ENCODE results near the gene MASP2. TPM values are rescaled to one million over a fixed set of nuclear protein-coding genes. Genes with fewer than 3 reads are reported as not detected.

The MASP2 gene
- total and polyA plus RNA-seq, 4 donors = 0.05 TPM; not detected in 3

GRCh38 chr1:11031624-11032262 is 15.3 kb downstream of the MASP2 start:
- Histone ChIP-seq H3K4me3 (ENCODE audit: low read length in 2 of 2) (no peak overlapping the region), H3K27ac (ENCODE audit: low read depth in 1 of 2, low read length in 2 of 2) (no peak overlapping the region), H3K4me1 (ENCODE audit: control insufficient read depth in 1 of 2, insufficient read depth in 2 of 2, low read length in 2 of 2) (no peaks in the 10 kb centered on the region), H3K27me3 (ENCODE audit: control insufficient read depth in 1 of 2, insufficient read depth in 2 of 2, low read length in 1 of 2) (no peaks in the 10 kb centered on the region), H3K36me3 (ENCODE audit: control insufficient read depth in 1 of 2, insufficient read depth in 2 of 2, low read length in 1 of 2) (peaks cover 0 to 4% of the 10 kb centered on the region in 2 donors), H3K9me3 (ENCODE audit: control insufficient read depth, low read length) (no peaks in the 10 kb centered on the region)
- DNase-seq (no peak), ATAC-seq (ENCODE audit: low FRiP score) (no peak)
- intact Hi-C loops (cut with DNase I) = no loop called here
- whole genome bisulfite sequencing, 2 donors = 89% methylated on average over 10 of the region's 10 CpGs

GRCh38 chr1:11030865-11031264 is 16.2 kb downstream of the MASP2 start:
- Histone ChIP-seq H3K4me1 (ENCODE audit: control insufficient read depth in 1 of 2, insufficient read depth in 2 of 2, low read length in 2 of 2) (no peaks in the 10 kb centered on the region), H3K27ac (ENCODE audit: low read depth in 1 of 2, low read length in 2 of 2) (no peak overlapping the region), H3K9me3 (ENCODE audit: control insufficient read depth, low read length) (no peaks in the 10 kb centered on the region), H3K4me3 (ENCODE audit: low read length in 2 of 2) (no peak overlapping the region), H3K27me3 (ENCODE audit: control insufficient read depth in 1 of 2, insufficient read depth in 2 of 2, low read length in 1 of 2) (no peaks in the 10 kb centered on the region), H3K36me3 (ENCODE audit: control insufficient read depth in 1 of 2, insufficient read depth in 2 of 2, low read length in 1 of 2) (peaks cover 0 to 4% of the 10 kb centered on the region in 2 donors)
- intact Hi-C loops (cut with DNase I) = no loop called here
- no peak for DNase-seq
- 75 to 84% methylated on average over 9 of the region's 9 CpGs for WGBS, 2 donors
- ATAC-seq (ENCODE audit: low FRiP score) = no peak

- intact Hi-C loops (cut with DNase I) = no loop called here
- H3K27ac ChIP-seq (ENCODE audit: low read depth in 1 of 2, low read length in 2 of 2) = no peak overlapping the region
- no peak overlapping the region for H3K4me3 ChIP-seq (ENCODE audit: low read length in 2 of 2)
- 95 to 97% methylated on average over 3 of the region's 3 CpGs for WGBS, 2 donors
- H3K9me3 ChIP-seq (ENCODE audit: control insufficient read depth, low read length) = no peaks in the 10 kb centered on the region
- DNase-seq (no peak), ATAC-seq (ENCODE audit: low FRiP score) (no peak)
- H3K4me1 ChIP-seq (ENCODE audit: control insufficient read depth in 1 of 2, insufficient read depth in 2 of 2, low read length in 2 of 2) = no peaks in the 10 kb centered on the region
- H3K36me3 ChIP-seq (ENCODE audit: control insufficient read depth in 1 of 2, insufficient read depth in 2 of 2, low read length in 1 of 2) = peaks cover 0 to 7% of the 10 kb centered on the region in 2 donors
- H3K27me3 ChIP-seq (ENCODE audit: control insufficient read depth in 1 of 2, insufficient read depth in 2 of 2, low read length in 1 of 2) = no peaks in the 10 kb centered on the region
These were observed 19.0 kb downstream of the MASP2 start for GRCh38 chr1:11028018-11028417.

- Histone ChIP-seq H3K36me3 (ENCODE audit: control insufficient read depth in 1 of 2, insufficient read depth in 2 of 2, low read length in 1 of 2) (peaks cover 0 to 7% of the 10 kb centered on the region in 2 donors), H3K9me3 (ENCODE audit: control insufficient read depth, low read length) (no peaks in the 10 kb centered on the region), H3K4me3 (ENCODE audit: low read length in 2 of 2) (no peak overlapping the region), H3K27me3 (ENCODE audit: control insufficient read depth in 1 of 2, insufficient read depth in 2 of 2, low read length in 1 of 2) (no peaks in the 10 kb centered on the region), H3K4me1 (ENCODE audit: control insufficient read depth in 1 of 2, insufficient read depth in 2 of 2, low read length in 2 of 2) (no peaks in the 10 kb centered on the region), H3K27ac (ENCODE audit: low read depth in 1 of 2, low read length in 2 of 2) (no peak overlapping the region)
- intact Hi-C loops (cut with DNase I) = no loop called here
- ATAC-seq (ENCODE audit: low FRiP score) = no peak
- WGBS, 2 donors = 74 to 75% methylated on average over 6 of the region's 6 CpGs
- DNase-seq = no peak
These were observed 19.7 kb downstream of the MASP2 start for GRCh38 chr1:11027316-11027715.

GRCh38 chr1:11026903-11027302 is 20.1 kb downstream of the MASP2 start:
- Histone ChIP-seq H3K36me3 (ENCODE audit: control insufficient read depth in 1 of 2, insufficient read depth in 2 of 2, low read length in 1 of 2) (peaks cover 0 to 10% of the 10 kb centered on the region in 2 donors), H3K9me3 (ENCODE audit: control insufficient read depth, low read length) (no peaks in the 10 kb centered on the region), H3K4me1 (ENCODE audit: control insufficient read depth in 1 of 2, insufficient read depth in 2 of 2, low read length in 2 of 2) (no peaks in the 10 kb centered on the region), H3K4me3 (ENCODE audit: low read length in 2 of 2) (no peak overlapping the region), H3K27me3 (ENCODE audit: control insufficient read depth in 1 of 2, insufficient read depth in 2 of 2, low read length in 1 of 2) (no peaks in the 10 kb centered on the region), H3K27ac (ENCODE audit: low read depth in 1 of 2, low read length in 2 of 2) (no peak overlapping the region)
- ATAC-seq (ENCODE audit: low FRiP score) = no peak
- WGBS, 2 donors = 88 to 92% methylated on average over 5 of the region's 5 CpGs
- no peak for DNase-seq
- intact Hi-C loops (cut with DNase I) = no loop called here

- ATAC-seq (ENCODE audit: low FRiP score) = no peak
- WGBS, 2 donors = 50 to 59% methylated on average over 1 of the region's 1 CpG
- no peak for DNase-seq
- Histone ChIP-seq H3K36me3 (ENCODE audit: control insufficient read depth in 1 of 2, insufficient read depth in 2 of 2, low read length in 1 of 2) (peaks cover 0 to 12% of the 10 kb centered on the region in 2 donors), H3K27me3 (ENCODE audit: control insufficient read depth in 1 of 2, insufficient read depth in 2 of 2, low read length in 1 of 2) (no peaks in the 10 kb centered on the region), H3K27ac (ENCODE audit: low read depth in 1 of 2, low read length in 2 of 2) (no peak overlapping the region), H3K4me1 (ENCODE audit: control insufficient read depth in 1 of 2, insufficient read depth in 2 of 2, low read length in 2 of 2) (no peaks in the 10 kb centered on the region), H3K9me3 (ENCODE audit: control insufficient read depth, low read length) (no peaks in the 10 kb centered on the region), H3K4me3 (ENCODE audit: low read length in 2 of 2) (no peak overlapping the region)
- intact Hi-C loops (cut with DNase I) = no loop called here
These were observed 21.0 kb downstream of the MASP2 start for GRCh38 chr1:11026052-11026451.

GRCh38 chr1:11025618-11026017 is 21.4 kb downstream of the MASP2 start:
- Histone ChIP-seq H3K9me3 (ENCODE audit: control insufficient read depth, low read length) (no peaks in the 10 kb centered on the region), H3K27ac (ENCODE audit: low read depth in 1 of 2, low read length in 2 of 2) (no peak overlapping the region), H3K4me1 (ENCODE audit: control insufficient read depth in 1 of 2, insufficient read depth in 2 of 2, low read length in 2 of 2) (no peaks in the 10 kb centered on the region), H3K27me3 (ENCODE audit: control insufficient read depth in 1 of 2, insufficient read depth in 2 of 2, low read length in 1 of 2) (no peaks in the 10 kb centered on the region), H3K36me3 (ENCODE audit: control insufficient read depth in 1 of 2, insufficient read depth in 2 of 2, low read length in 1 of 2) (peaks cover 0 to 12% of the 10 kb centered on the region in 2 donors), H3K4me3 (ENCODE audit: low read length in 2 of 2) (no peak overlapping the region)
- ATAC-seq (ENCODE audit: low FRiP score) (no peak), DNase-seq (no peak)
- intact Hi-C loops (cut with DNase I) = no loop called here
- WGBS, 2 donors = 73 to 82% methylated on average over 1 of the region's 1 CpG

- ATAC-seq (ENCODE audit: low FRiP score) (no peak), DNase-seq (no peak)
- intact Hi-C loops (cut with DNase I) = no loop called here
- Histone ChIP-seq H3K9me3 (ENCODE audit: control insufficient read depth, low read length) (no peaks in the 10 kb centered on the region), H3K4me1 (ENCODE audit: control insufficient read depth in 1 of 2, insufficient read depth in 2 of 2, low read length in 2 of 2) (no peaks in the 10 kb centered on the region), H3K27ac (ENCODE audit: low read depth in 1 of 2, low read length in 2 of 2) (no peak overlapping the region), H3K27me3 (ENCODE audit: control insufficient read depth in 1 of 2, insufficient read depth in 2 of 2, low read length in 1 of 2) (no peaks in the 10 kb centered on the region), H3K36me3 (ENCODE audit: control insufficient read depth in 1 of 2, insufficient read depth in 2 of 2, low read length in 1 of 2) (peaks cover 0 to 11% of the 10 kb centered on the region in 2 donors), H3K4me3 (ENCODE audit: low read length in 2 of 2) (no peak overlapping the region)
- WGBS, 2 donors = 77 to 80% methylated on average over 2 of the region's 2 CpGs
These were observed 22.2 kb downstream of the MASP2 start for GRCh38 chr1:11024874-11025203.

GRCh38 chr1:11024154-11024873 is 22.7 kb downstream of the MASP2 start:
- H3K27me3 ChIP-seq (ENCODE audit: control insufficient read depth in 1 of 2, insufficient read depth in 2 of 2, low read length in 1 of 2) = no peaks in the 10 kb centered on the region
- no peak overlapping the region for H3K4me3 ChIP-seq (ENCODE audit: low read length in 2 of 2)
- H3K9me3 ChIP-seq (ENCODE audit: control insufficient read depth, low read length) = no peaks in the 10 kb centered on the region
- 86 to 89% methylated on average over 3 of the region's 3 CpGs for WGBS, 2 donors
- peaks cover 0 to 10% of the 10 kb centered on the region in 2 donors for H3K36me3 ChIP-seq (ENCODE audit: control insufficient read depth in 1 of 2, insufficient read depth in 2 of 2, low read length in 1 of 2)
- H3K4me1 ChIP-seq (ENCODE audit: control insufficient read depth in 1 of 2, insufficient read depth in 2 of 2, low read length in 2 of 2) = no peaks in the 10 kb centered on the region
- intact Hi-C loops (cut with DNase I) = no loop called here
- H3K27ac ChIP-seq (ENCODE audit: low read depth in 1 of 2, low read length in 2 of 2) = no peak overlapping the region
- DNase-seq = no peak
- ATAC-seq (ENCODE audit: low FRiP score) = no peak
